Motor neuron (in vitro differentiated cells): Measurements from ENCODE around the gene TMEM17. TPM values are rescaled to one million over a fixed set of nuclear protein-coding genes. Genes with fewer than 3 reads are reported as not detected.

ENCODE experiments used
- ATAC-seq, 8 experiments: fragments of 200-7000 bp; cut with Tn5 transposase; replicated peaks in 6 of 8; 2 replicates each; pipeline ENCODE4 v1.8.0; 2021; ENCODE audit warnings: mild to moderate bottlenecking in 8 of 8, moderate library complexity in 8 of 8
- H3K27ac ChIP-seq, 2 donors: fragments of 250-450 bp; sonication (Bioruptor Pico); 2 replicates each; pipeline ENCODE4 v1.9.0; 2021; ENCODE audit warnings: antibody characterized with exemption in 2 of 2, mild to moderate bottlenecking in 2 of 2, moderate library complexity in 1 of 2
- H3K4me1 ChIP-seq, 2 donors: fragments of 250-450 bp; sonication (Bioruptor Pico); replicated peaks in 1 of 2; 2 replicates each; pipeline ENCODE4 v1.6.1; 2021; ENCODE audit warnings: antibody characterized with exemption in 2 of 2, mild to moderate bottlenecking in 2 of 2, moderate library complexity in 1 of 2
- H3K4me3 ChIP-seq, 5 donors: fragments of 250-450 bp; sonication (Bioruptor Pico); 2 replicates each; pipeline ENCODE4 v1.9.0; 2021; ENCODE audit warnings: antibody characterized with exemption in 5 of 5, mild to moderate bottlenecking in 5 of 5, moderate library complexity in 4 of 5
- WGBS, 10 experiments: fragments of 450-650 bp; shearing (Covaris generic); methylation state at CpG; one replicate each; pipeline ENCODE4 v1.0.0; 2022; 5-methylcytosine and 5-hydroxymethylcytosine counted together
- in situ Hi-C, 9 experiments: fragments of 400-800 bp; cut with MboI; loops; one replicate each; pipeline ENCODE4 v1.15.0; 2021; ENCODE audit warnings: low sequenced_read_pairs in 9 of 9, low pct_unique_long_range_greater_than_20kb in 2 of 9; ENCODE audit not compliant: unreplicated experiment in 9 of 9
- total RNA-seq, 8 experiments: library from RNA; unstranded; fragments of 300-600 nt; gene quantifications; 2 replicates each; pipeline versions ENCODE4 v1.2.3 to v1.2.4, GENCODE V29; 2022

The TMEM17 gene
- total RNA-seq, 8 experiments from 2014 or later = 2.6 to 8.3 (median 3.6) TPM

DNA sequence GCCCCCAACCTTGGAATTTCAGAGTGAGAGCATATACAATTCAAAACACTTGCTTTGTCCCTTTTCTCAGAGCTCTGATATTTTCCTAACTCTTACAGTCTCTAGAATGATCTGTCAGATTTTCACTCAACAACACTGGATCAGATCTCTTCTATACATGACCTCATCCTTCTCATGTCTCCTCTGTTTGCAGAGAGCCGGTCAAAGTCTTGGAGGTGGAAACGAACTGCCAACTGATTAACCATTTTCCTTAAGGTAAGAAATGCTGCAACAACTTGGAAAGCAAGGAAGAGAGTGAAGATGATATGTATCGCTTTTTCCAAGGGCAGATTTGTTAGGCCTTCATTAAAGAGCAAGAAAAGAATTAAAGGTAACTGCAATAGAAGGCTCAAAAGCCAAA lies 4.9 kb downstream of the TMEM17 start:
- no peak overlapping the region for H3K27ac ChIP-seq
- peaks cover 3 to 5% of the 10 kb centered on the region in 2 donors for H3K4me1 ChIP-seq
- no peak overlapping the region for H3K4me3 ChIP-seq
- no peak for ATAC-seq
- in situ Hi-C loops = no loop called here
- WGBS, 10 experiments = 53 to 100% (median 90%) methylated on average over 2 to 3 of the region's 3 CpGs; no CpG with 5 or more reads in 2 of the 10 experiments

DNA sequence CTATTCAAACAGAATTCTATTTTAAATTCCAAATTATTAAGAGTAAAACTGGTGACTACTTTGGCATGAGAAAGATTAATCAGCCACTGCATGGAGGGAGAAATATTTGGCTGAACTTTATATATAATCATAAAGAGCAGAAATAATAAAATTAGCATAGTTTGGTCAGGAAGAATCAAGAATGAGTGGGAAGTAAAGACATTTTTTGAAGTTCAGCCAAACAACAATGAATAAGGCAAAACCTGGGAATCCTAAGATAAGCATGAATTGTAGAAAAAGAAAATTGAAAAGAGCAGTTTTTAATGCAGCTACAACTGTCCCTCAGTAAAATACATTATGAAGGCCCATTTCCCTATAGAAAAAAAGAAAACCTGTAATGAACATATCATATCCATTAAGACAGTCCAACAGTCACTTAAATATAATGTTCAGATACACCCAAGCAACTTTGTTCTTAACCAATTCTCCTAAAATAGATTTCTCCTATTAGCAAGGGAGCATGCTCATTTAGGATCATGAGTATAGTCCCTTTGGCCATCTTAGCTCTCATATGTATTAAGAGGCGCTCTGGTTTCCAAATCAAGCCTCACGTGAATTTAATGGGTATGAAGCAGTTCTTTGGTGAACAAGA lies 6.5 kb downstream of the TMEM17 start:
- no peak for ATAC-seq
- H3K4me1 ChIP-seq = peaks cover 0 to 2% of the 10 kb centered on the region in 2 donors
- no peak overlapping the region for H3K27ac ChIP-seq
- WGBS, 10 experiments = 40 to 100% (median 72%) methylated on average over 1 to 2 of the region's 2 CpGs; no CpG with 5 or more reads in 1 of the 10 experiments
- no peak overlapping the region for H3K4me3 ChIP-seq
- in situ Hi-C loops = no loop called here

DNA sequence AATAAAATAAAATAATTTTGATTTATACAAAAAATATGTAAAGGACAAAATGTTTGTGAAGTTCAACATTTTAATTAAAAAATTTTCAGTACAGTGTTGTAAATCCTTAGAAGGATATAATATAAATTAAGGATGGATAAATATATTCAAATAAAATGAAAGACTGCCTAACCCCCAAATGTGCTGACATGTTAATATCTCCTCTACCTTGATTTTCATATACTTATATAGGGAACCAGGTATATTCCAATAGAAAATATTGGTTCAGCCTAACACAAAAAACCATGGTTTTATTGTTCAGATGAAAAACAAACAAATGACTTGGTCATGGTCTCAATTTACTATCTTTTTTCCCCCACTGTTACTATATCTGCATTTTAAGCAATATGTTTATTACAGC lies 7.3 kb downstream of the TMEM17 start:
- peaks cover 0 to 2% of the 10 kb centered on the region in 2 donors for H3K4me1 ChIP-seq
- no peak for ATAC-seq
- H3K4me3 ChIP-seq = no peak overlapping the region
- in situ Hi-C loops = no loop called here
- H3K27ac ChIP-seq = no peak overlapping the region

DNA sequence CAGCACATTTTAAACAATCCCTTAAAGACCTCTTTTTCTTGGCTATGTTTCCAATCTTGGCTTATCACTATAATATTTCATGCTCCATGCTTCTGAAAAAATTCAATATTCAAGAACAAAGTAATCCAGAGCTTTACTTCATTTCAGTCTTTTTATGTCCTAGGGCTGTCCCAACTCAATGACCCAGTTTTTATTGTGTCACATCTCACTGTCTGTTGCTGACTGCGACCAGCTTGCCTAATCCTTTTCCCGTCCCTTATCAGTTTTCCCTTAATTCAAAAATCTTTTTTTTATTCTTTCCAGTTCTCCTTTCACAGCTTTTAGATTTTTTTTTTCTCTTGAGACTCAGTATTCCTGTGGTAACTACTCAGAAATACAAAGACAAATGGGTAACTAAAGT lies 10.2 kb downstream of the TMEM17 start:
- H3K4me3 ChIP-seq = no peak overlapping the region
- no peak overlapping the region for H3K27ac ChIP-seq
- WGBS, 10 experiments = 55 to 95% (median 74%) methylated on average over 1 to 2 of the region's 2 CpGs; no CpG with 5 or more reads in 1 of the 10 experiments
- peaks cover 0 to 2% of the 10 kb centered on the region in 2 donors for H3K4me1 ChIP-seq
- no peak for ATAC-seq
- in situ Hi-C loops = no loop called here

DNA sequence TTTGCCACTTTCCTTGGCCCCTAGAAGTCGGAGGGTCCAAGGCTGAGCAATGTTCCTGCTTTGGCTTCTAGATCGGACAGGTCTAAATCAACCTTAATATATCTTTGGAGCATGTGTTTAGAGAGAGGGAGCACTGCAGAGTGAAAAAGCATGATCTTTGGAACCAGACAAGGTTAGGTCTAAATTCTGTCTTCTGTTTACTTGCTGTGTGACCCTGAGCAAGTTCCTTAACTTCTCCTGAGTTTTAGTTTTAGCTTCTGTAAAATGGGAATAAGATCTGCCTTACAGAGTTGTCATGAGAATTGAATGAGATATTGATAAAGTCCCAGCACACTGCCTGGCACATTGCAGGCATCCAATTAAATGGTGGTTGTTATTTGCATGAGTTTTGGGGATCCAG lies 13.9 kb downstream of the TMEM17 start:
- in situ Hi-C loops = no loop called here
- ATAC-seq = no peak
- no peak overlapping the region for H3K27ac ChIP-seq
- peaks cover 0 to 2% of the 10 kb centered on the region in 2 donors for H3K4me1 ChIP-seq
- 0 to 100% (median 50%) methylated on average over 1 to 2 of the region's 2 CpGs; no CpG with 5 or more reads in 2 of the 10 experiments for WGBS, 10 experiments
- no peak overlapping the region for H3K4me3 ChIP-seq

DNA sequence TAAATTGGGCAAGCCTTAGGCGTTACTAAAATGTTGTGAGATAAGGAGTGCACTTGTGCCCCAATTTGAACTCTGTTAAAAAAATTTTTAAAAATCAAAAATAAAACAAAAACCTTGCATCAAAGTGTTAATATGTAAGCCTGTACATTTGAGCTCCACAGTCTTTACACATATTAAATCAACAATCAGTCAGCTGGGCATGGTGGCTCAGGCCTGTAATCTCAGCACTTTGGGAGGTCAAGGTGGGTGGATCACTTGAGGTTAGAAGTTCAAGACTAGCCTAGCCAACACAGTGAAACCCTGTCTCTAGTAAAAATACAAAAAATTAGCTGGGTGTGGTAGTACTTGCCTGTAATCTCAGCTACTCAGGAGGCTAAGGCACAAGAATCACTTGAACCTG lies 16.3 kb downstream of the TMEM17 start:
- in situ Hi-C loops = no loop called here
- 57 to 100% (median 89%) methylated on average over 1 of the region's 1 CpG; no CpG with 5 or more reads in 3 of the 10 experiments for WGBS, 10 experiments
- no peak overlapping the region for H3K4me3 ChIP-seq
- no peaks in the 10 kb centered on the region for H3K4me1 ChIP-seq
- no peak for ATAC-seq
- no peak overlapping the region for H3K27ac ChIP-seq

DNA sequence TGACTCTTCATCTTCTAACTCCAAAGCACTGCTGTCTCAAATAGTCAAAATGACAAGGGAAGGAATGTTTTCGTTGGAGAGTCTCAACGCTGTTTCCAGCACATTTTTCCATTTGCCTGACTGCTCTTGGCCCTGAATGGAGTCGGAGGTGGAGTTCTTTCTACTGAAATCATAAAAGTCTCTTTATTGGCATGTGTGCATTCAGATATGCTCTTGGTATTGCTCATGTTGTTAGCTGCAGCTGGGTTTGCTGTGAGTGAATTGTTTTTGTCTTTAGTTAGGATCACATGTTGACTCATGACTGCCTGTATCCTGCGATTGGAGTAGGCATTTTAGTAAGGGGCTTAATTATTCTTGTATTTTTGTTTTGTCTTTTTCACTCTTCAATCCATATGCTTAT lies 16.8 kb downstream of the TMEM17 start:
- 3 to 100% (median 81%) methylated on average over 1 to 4 of the region's 4 CpGs; no CpG with 5 or more reads in 2 of the 10 experiments for WGBS, 10 experiments
- in situ Hi-C loops = no loop called here
- Histone ChIP-seq H3K4me1 (no peaks in the 10 kb centered on the region), H3K27ac (no peak overlapping the region), H3K4me3 (no peak overlapping the region)
- ATAC-seq = peak in 4 of 8 experiments; percentile 13 to 29 (median 25)

DNA sequence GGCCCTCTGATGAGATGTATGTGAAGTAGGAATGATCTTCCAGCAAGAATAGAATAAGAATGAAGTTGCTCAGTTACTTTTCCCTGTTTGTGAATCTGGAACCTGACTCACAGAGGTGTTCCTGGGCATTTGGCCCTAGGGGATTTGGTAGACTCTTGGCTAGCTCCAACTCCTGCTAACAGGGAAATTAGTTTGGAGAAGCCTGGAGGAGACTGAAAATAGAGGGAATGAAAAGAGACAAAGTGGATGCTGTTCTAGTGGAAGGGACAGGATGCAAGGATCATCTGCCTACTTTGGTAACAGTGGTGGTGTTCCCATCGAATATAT lies 19.6 kb downstream of the TMEM17 start:
- no peak for ATAC-seq
- in situ Hi-C loops = no loop called here
- Histone ChIP-seq H3K27ac (no peak overlapping the region), H3K4me1 (no peaks in the 10 kb centered on the region), H3K4me3 (no peak overlapping the region)
- 100% methylated on average over 1 of the region's 1 CpG; no CpG with 5 or more reads in 9 of the 10 experiments for WGBS, 10 experiments

DNA sequence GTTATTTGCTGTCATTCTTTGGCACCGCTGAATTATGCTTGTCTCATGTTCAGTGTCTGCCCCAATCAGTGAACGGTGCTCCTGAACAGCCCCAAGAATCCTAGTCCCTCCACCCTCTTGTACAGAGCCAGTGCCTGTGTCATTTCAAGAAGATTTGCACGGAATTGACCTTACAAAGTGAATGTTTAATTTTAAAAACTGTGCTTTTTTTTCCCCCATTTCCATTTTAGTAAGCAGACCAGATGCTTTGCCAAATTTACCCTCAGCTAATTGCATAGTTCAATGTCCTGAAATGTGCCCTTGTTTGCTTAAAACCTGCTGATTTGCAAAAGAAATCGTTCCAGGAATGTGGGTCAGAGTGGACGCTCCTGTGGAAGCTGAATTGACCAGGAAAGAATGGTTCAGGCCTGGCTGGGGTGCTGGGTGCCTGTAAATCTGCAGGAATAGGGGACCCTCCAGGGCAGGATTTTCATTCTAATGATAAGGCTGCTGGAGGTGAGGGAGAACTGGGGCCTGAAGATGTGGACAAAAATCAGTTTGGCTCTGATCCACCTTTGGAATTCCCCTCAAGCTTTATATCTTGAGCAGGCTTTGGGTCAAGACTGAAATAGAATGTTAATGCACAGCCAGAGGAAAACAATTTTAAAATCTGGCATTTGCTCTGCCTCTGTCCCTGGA lies 20.1 kb downstream of the TMEM17 start:
- in situ Hi-C loops = no loop called here
- no peaks in the 10 kb centered on the region for H3K4me1 ChIP-seq
- no peak overlapping the region for H3K4me3 ChIP-seq
- WGBS, 10 experiments = 3 to 83% (median 68%) methylated on average over 1 to 5 of the region's 5 CpGs; no CpG with 5 or more reads in 1 of the 10 experiments
- peak in 3 of 8 experiments; percentile 66 to 86 (median 72) for ATAC-seq
- H3K27ac ChIP-seq = no peak overlapping the region

DNA sequence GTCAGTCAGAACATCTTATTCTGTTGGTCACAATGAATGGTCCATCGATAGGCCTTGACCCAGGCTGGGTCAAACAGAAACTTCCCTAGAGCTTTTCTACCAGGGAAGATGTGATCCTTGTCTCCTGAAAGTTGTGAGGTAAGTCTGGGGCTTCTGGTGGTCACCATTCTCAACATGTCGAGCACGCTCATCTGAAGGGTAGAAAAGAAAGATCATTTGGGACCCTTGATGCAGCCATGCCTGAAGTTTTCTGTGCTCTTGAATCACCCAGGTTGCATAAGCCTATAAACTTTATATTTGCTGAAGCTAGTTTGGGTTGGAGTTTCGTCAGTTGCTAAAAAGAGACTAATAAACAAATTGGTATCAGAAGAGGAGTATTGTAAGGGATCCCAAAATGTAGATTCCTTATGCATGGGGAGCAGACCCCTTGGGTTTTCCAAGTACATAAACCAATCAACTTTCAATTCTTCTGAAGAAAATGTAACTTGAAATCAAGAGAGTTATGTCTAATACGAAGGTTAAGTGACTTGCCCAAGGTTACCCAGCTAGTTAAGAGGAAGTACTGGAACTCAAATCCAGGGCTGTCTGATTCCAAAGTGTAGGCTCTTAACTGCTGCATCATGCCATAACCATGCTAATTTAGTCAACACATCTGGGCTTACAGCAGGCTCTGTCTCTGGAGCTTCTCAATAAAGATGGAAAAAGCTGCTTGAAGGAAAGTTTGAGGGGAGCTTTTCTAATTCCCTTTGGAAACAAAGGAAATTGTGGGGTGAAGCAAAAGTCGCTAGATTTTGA lies 23.2 kb downstream of the TMEM17 start:
- no peak for ATAC-seq
- in situ Hi-C loops = no loop called here
- Histone ChIP-seq H3K4me3 (no peak overlapping the region), H3K27ac (no peak overlapping the region), H3K4me1 (no peaks in the 10 kb centered on the region)
- WGBS, 10 experiments = 75 to 100% (median 82%) methylated on average over 1 to 5 of the region's 6 CpGs

DNA sequence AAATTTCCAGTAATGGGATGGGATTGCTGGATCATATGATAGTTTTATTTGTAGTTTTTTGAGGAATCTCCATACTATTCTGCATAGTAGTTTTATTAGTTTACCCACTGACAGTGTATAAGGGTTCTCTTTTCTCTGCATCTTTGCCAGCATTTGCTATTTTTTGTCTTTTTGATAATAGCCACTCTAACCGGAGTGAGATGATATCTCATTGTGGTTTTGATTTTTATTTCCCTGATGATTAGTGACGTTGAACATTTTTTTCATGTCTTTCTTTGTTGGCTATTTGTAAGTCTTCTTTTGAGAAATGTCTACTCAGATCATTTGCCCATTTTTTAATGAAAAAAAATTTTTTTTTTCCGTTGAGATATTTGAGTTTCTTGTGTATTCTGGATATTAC lies 26.1 kb downstream of the TMEM17 start:
- Histone ChIP-seq H3K4me1 (peaks cover 8 to 12% of the 10 kb centered on the region in 2 donors), H3K27ac (no peak overlapping the region), H3K4me3 (no peak overlapping the region)
- 53 to 94% (median 82%) methylated on average over 1 to 3 of the region's 3 CpGs for WGBS, 10 experiments
- ATAC-seq = no peak
- in situ Hi-C loops = no loop called here

DNA sequence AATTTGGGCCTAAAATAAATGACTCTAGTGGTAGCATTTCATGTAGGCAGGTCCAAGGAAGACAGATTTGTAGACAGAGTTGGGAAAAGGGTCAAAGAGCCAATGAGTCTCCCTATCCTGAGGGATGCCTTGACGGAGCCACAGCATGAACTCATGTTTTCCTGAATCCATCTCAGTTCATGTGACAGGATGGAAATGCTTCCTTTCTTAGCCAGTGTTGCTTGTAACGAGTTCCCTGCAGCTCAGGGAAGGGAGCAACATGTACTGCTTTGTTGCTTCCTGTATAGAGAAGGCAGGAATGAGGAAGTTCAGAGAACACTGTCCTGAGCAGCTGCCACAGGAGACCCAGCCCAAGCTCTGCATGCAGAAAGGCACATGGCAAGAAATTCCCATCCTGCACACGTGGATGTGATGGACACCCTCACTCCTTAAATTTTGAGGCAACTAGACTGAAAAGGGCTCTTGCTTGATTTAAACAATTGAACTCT lies 27.9 kb downstream of the TMEM17 start:
- Histone ChIP-seq H3K4me1 (peaks cover 8 to 13% of the 10 kb centered on the region in 2 donors), H3K27ac (no peak overlapping the region), H3K4me3 (no peak overlapping the region)
- in situ Hi-C loops = no loop called here
- 11 to 80% (median 35%) methylated on average over 1 to 2 of the region's 3 CpGs; no CpG with 5 or more reads in 2 of the 10 experiments for WGBS, 10 experiments
- ATAC-seq = peak in 4 of 8 experiments; percentile 21 to 90 (median 42)

DNA sequence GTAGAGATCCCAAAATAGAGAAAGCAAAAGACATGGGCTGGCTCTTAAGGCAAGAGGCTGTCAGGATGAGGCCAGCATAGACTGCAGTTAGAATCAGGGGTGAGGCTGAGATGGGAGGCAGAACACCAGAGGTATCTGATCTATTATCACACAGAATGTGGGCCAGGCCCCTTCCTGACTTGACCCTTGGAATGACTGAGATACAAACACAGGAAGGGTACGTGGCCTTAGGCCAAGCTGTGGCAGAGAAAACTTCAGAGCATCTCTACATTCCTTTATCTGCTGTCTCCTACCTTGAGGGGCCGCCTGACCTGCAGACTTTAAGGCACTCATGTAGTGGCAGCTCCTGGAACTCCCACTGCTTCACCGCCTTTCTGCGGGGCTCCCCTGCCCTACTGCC lies 28.4 kb downstream of the TMEM17 start:
- H3K4me3 ChIP-seq = no peak overlapping the region
- 59 to 100% (median 89%) methylated on average over 1 to 3 of the region's 4 CpGs; no CpG with 5 or more reads in 4 of the 10 experiments for WGBS, 10 experiments
- ATAC-seq = no peak
- H3K27ac ChIP-seq = no peak overlapping the region
- H3K4me1 ChIP-seq = peaks cover 8 to 13% of the 10 kb centered on the region in 2 donors
- in situ Hi-C loops = no loop called here
